HepG2 (cell line): Measurements from ENCODE around the gene UCKL1. TPM values are rescaled to one million over a fixed set of nuclear protein-coding genes. Genes with fewer than 3 reads are reported as not detected.
A peak's percentile ranks its signal among the peaks of the same experiment; 100 is the strongest.

ENCODE experiments used
- ATAC-seq: fragments of 200-7000 bp; cut with Tn5 transposase; 3 replicates; pipeline ENCODE4 v1.9.1; 2020; ENCODE audit warnings: mild to moderate bottlenecking, moderate library complexity
- BruUV-seq: library from RNA; stranded (reverse); fragments of 400-500 nt; replicated peaks from 2 replicates; lab custom pipeline; 2021; lab: Mats Ljungman, UMichigan
- CTCF ChIA-PET: fragments of 300-600 bp; formaldehyde crosslinking; extraction: SDS; loops from one replicate; lab custom pipeline; 2021; ENCODE audit warnings: low total read pairs, inconsistent platforms, low intra/inter-chr PET ratio; lab: Yijun Ruan, JAX
- POLR2A ChIA-PET: fragments of 350-600 bp; sonication (Branson Sonifier 250); formaldehyde crosslinking; loops from one replicate; lab custom pipeline; 2020; ENCODE audit warnings: antibody characterized with exemption, inconsistent platforms; lab: Yijun Ruan, JAX
- DNase-seq: peaks from one replicate; pipeline ENCODE4 v3.0.0-alpha.2; 2015; ENCODE audit warnings: low spot score
- FAIRE-seq: peaks from 3 replicates; lab custom pipeline; 2011; peaks lifted over from hg19 to GRCh38; lab: Jason Lieb, UNC
- H2AFZ ChIP-seq: one replicate; pipeline ENCODE4 v1.6.1; 2011; ENCODE audit warnings: low read length, inconsistent platforms
- H3K27ac ChIP-seq: fragments of 300-600 bp; 3 replicates; pipeline ENCODE4 v1.8.0; 2011; ENCODE audit warnings: mixed run types, mild to moderate bottlenecking, mixed read lengths, low read length, inconsistent platforms; ENCODE audit not compliant: insufficient read depth; ENCODE audit errors: extremely low read length
- H3K27me3 ChIP-seq, 2 experiments: fragments of 200-600 bp in 1 of 2; 2 replicates in 1 of 2; 3 replicates in 1 of 2; pipeline versions ENCODE4 v1.6.0 to v1.8.0; 2011; ENCODE audit warnings: low read length in 2 of 2, mild to moderate bottlenecking in 2 of 2, moderate library complexity in 2 of 2, inconsistent platforms in 1 of 2; ENCODE audit not compliant: insufficient read depth in 2 of 2, control insufficient read depth in 1 of 2
- H3K36me3 ChIP-seq, 2 experiments: fragments of 200-600 bp in 1 of 2; replicated peaks in 1 of 2; 2 replicates in 1 of 2; 3 replicates in 1 of 2; pipeline versions ENCODE4 v1.5.1 to v1.8.0; 2011; ENCODE audit warnings: low read length in 2 of 2, inconsistent platforms in 1 of 2; ENCODE audit not compliant: insufficient read depth in 2 of 2, control insufficient read depth in 1 of 2
- H3K4me1 ChIP-seq: 2 replicates; pipeline ENCODE4 v1.5.1; 2012; ENCODE audit warnings: low read length, inconsistent platforms; ENCODE audit not compliant: insufficient read depth
- H3K4me2 ChIP-seq: 2 replicates; pipeline ENCODE4 v1.6.0; 2011; ENCODE audit warnings: low read depth, low read length, inconsistent platforms
- H3K4me3 ChIP-seq, 3 experiments: fragments of 200-600 bp in 1 of 3; sonication (generic), shearing (Covaris generic) in 1 of 3; replicated peaks in 1 of 3; 2 replicates each; pipeline ENCODE4 v1.5.1; 2011 to 2016; ENCODE audit warnings: low read length in 3 of 3, inconsistent platforms in 2 of 3, low read depth in 2 of 3, mild to moderate bottlenecking in 2 of 3, control low read depth in 1 of 3, mixed read lengths in 1 of 3; ENCODE audit not compliant: insufficient read depth in 1 of 3
- H3K79me2 ChIP-seq: one replicate; pipeline ENCODE4 v1.6.1; 2011; ENCODE audit warnings: low read length, inconsistent platforms; ENCODE audit not compliant: insufficient read depth
- H3K9ac ChIP-seq: 2 replicates; pipeline ENCODE4 v1.6.0; 2011; ENCODE audit warnings: mild to moderate bottlenecking, low read depth, low read length, inconsistent platforms; ENCODE audit not compliant: insufficient read depth
- H3K9me3 ChIP-seq: 2 replicates; pipeline ENCODE4 v1.5.1; 2012; ENCODE audit warnings: mild to moderate bottlenecking, low read length
- H4K20me1 ChIP-seq: 2 replicates; pipeline ENCODE4 v1.6.0; 2011; ENCODE audit warnings: inconsistent platforms, mild to moderate bottlenecking, low read length, moderate library complexity; ENCODE audit not compliant: insufficient read depth
- CEBPB ChIP-seq: IDR thresholded peaks from 2 replicates; pipeline ENCODE4 v1.6.1; 2011; ENCODE audit warnings: low read depth, low read length, improper control_type of control experiment, borderline replicate concordance
- HNRNPK ChIP-seq: fragments of 200-400 bp; formaldehyde crosslinking; IDR thresholded peaks from 2 replicates; pipeline ENCODE4 v1.6.1; 2018; ENCODE audit warnings: low read length, low read depth, moderate library complexity, mild to moderate bottlenecking; ENCODE audit not compliant: poor library complexity, severe bottlenecking
- MED8 ChIP-seq: sonication (generic); formaldehyde crosslinking; IDR thresholded peaks from 2 replicates; pipeline ENCODE4 v1.8.1; 2023; ENCODE audit warnings: mild to moderate bottlenecking, missing genetic modification reagents; ENCODE audit not compliant: insufficient replicate concordance
- MXD3 ChIP-seq: IDR thresholded peaks from 2 replicates; pipeline ENCODE4 v1.6.1; 2016; ENCODE audit warnings: mild to moderate bottlenecking, missing biosample characterization, missing genetic modification reagents
- THAP9 ChIP-seq: sonication (generic); formaldehyde crosslinking; IDR thresholded peaks from 2 replicates; pipeline ENCODE4; 2020; ENCODE audit warnings: missing genetic modification reagents, mild to moderate bottlenecking, borderline replicate concordance
- ZNF557 ChIP-seq: sonication (generic); formaldehyde crosslinking; IDR thresholded peaks from 2 replicates; pipeline ENCODE4 v1.4.0; 2020; ENCODE audit warnings: missing genetic modification reagents
- whole genome bisulfite sequencing: methylation state at CpG from one replicate; pipeline ENCODE4 v1.1.6; 2017; ENCODE audit warnings: low lambda C conversion rate; 5-methylcytosine and 5-hydroxymethylcytosine counted together
- in situ Hi-C: cut with HindIII; loops from 2 replicates; pipeline ENCODE4 v1.10.0; 2017; ENCODE audit warnings: low pct_unique_long_range_greater_than_20kb; ENCODE audit not compliant: extremely low pct_ligation_motif_present
- intact Hi-C: fragments of 100-400 bp; cut with micrococcal nuclease; formaldehyde crosslinking; loops from one replicate; pipeline ENCODE4 v1.10.0; 2022; ENCODE audit not compliant: unreplicated experiment
- polyA plus RNA-seq, 8 experiments: library from polyadenylated mRNA; depleted of rRNA in 3 of 8; stranded (reverse) in 7 of 8; unstranded in 1 of 8; fragments of >200 nt; fragmentation: Illumina TruSeq in 4 of 8; extraction: Trizol in 4 of 8; gene quantifications; 2 replicates each; pipeline versions ENCODE4 v1.2.1 to v1.2.3, GENCODE V29; 2011 to 2016; ENCODE audit warnings: low read depth in 4 of 8, missing spikeins in 1 of 8, mixed read lengths in 1 of 8; ENCODE audit not compliant: insufficient read depth in 1 of 8
- total RNA-seq, 5 experiments: library from RNA; depleted of rRNA; stranded (reverse); fragments of >200 nt; fragmentation: Illumina TruSeq; extraction: Trizol; gene quantifications; 2 replicates each; pipeline ENCODE4 v1.2.3, GENCODE V29; 2016; ENCODE audit warnings: low read depth in 1 of 5
- TF ChIP-seq, protein P1 (sequence below): sonication (generic); formaldehyde crosslinking; IDR thresholded peaks from 2 replicates; pipeline ENCODE4 v1.4.0; 2020; ENCODE audit warnings: mild to moderate bottlenecking, missing genetic modification reagents
- TF ChIP-seq, protein P2 (sequence below): sonication (generic); formaldehyde crosslinking; IDR thresholded peaks from 2 replicates; pipeline ENCODE4 v1.8.1; 2023; ENCODE audit warnings: mild to moderate bottlenecking, inconsistent platforms, moderate library complexity, missing genetic modification reagents, borderline replicate concordance
- TF ChIP-seq, protein P3 (sequence below), 2 experiments: fragments of 450-650 bp in 1 of 2; sonication (generic) in 1 of 2; formaldehyde crosslinking; IDR thresholded peaks; 2 replicates each; pipeline versions ENCODE4 v1.5.0 to v1.8.0; 2020 to 2022; ENCODE audit warnings: mild to moderate bottlenecking in 1 of 2, missing genetic modification reagents in 1 of 2
- TF ChIP-seq, protein P4 (sequence below): sonication (generic); formaldehyde crosslinking; IDR thresholded peaks from 2 replicates; pipeline ENCODE4 v1.5.1; 2020; ENCODE audit warnings: mild to moderate bottlenecking, moderate library complexity, missing genetic modification reagents

The UCKL1 gene
- total and polyA plus RNA-seq, 2 of the 13 experiments (the other 11 are each of a cell fraction or from before 2014, with no cell fraction given), result 50.2 to 126 TPM

DNA sequence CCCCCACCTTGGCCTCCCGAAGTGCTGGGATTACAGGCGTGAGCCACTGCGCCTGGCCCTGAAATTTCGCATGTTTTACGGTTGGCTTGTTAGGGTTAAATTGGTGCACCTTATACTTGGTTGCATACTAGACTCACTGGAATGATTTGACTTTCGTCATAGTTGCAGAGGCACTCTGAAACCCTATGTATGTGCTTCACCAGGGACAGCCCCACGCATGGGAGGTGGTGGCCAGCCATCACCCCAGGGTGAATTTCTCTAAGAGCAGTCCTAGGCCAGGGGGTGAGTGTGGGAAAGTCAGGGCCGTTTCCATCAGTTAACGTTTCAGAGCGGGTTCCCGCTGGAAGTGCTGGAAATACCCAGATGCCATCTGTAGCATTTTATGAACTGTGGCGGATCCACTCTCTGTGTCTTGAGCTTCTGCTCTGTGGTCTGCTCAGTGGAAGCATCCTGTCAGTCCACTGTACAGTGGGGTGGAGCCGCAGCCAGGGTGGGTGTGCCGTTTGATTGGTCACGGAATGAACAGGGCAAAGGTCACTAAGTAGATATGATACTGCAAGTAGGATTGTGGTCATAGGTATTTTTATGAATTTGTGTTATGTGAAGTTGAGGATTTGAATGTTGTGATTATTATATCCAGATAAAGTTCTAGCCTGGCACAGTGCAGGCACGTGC, 48.1 kb downstream of the UCKL1 start (continued):
- TF ChIP-seq, protein P1, sequence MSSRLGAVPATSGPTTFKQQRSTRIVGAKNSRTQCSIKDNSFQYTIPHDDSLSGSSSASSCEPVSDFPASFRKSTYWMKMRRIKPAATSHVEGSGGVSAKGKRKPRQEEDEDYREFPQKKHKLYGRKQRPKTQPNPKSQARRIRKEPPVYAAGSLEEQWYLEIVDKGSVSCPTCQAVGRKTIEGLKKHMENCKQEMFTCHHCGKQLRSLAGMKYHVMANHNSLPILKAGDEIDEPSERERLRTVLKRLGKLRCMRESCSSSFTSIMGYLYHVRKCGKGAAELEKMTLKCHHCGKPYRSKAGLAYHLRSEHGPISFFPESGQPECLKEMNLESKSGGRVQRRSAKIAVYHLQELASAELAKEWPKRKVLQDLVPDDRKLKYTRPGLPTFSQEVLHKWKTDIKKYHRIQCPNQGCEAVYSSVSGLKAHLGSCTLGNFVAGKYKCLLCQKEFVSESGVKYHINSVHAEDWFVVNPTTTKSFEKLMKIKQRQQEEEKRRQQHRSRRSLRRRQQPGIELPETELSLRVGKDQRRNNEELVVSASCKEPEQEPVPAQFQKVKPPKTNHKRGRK, result no peak
- TF ChIP-seq MXD3 (CRISPR knock-in tag), result no peak
- TF ChIP-seq, protein P2, sequence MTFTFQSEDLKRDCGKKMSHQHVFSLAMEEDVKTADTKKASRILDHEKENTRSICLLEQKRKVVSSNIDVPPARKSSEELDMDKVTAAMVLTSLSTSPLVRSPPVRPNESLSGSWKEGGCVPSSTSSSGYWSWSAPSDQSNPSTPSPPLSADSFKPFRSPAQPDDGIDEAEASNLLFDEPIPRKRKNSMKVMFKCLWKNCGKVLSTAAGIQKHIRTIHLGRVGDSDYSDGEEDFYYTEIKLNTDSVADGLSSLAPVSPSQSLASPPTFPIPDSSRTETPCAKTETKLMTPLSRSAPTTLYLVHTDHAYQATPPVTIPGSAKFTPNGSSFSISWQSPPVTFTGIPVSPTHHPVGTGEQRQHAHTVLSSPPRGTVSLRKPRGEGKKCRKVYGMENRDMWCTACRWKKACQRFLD (CRISPR knock-in tag), result 0 out of 2 replicates have a peak, but pooled peaks have one; percentile 6
- TF ChIP-seq ZNF557 (CRISPR knock-in tag), result no peak

GRCh38 chr20:63903796-63904561, 52.2 kb downstream of the UCKL1 start:
- H3K79me2 ChIP-seq, result peaks cover 84% of the 10 kb centered on the region
- H3K9me3 ChIP-seq, result no peaks in the 10 kb centered on the region
- TF ChIP-seq THAP9 (CRISPR knock-in tag) (no peak), MED8 (CRISPR knock-in tag) (no peak), HNRNPK (no peak), CEBPB (peak; percentile 74; the same call in 1 of the 2 replicates)
- TF ChIP-seq, protein P3, sequence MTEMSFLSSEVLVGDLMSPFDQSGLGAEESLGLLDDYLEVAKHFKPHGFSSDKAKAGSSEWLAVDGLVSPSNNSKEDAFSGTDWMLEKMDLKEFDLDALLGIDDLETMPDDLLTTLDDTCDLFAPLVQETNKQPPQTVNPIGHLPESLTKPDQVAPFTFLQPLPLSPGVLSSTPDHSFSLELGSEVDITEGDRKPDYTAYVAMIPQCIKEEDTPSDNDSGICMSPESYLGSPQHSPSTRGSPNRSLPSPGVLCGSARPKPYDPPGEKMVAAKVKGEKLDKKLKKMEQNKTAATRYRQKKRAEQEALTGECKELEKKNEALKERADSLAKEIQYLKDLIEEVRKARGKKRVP (CRISPR knock-in tag; IDR thresholded peaks at IDR 0.05), result peak in 1 of 2 experiments; percentile 30; a peak in 1 of 4 replicates
- TF ChIP-seq, protein P4, sequence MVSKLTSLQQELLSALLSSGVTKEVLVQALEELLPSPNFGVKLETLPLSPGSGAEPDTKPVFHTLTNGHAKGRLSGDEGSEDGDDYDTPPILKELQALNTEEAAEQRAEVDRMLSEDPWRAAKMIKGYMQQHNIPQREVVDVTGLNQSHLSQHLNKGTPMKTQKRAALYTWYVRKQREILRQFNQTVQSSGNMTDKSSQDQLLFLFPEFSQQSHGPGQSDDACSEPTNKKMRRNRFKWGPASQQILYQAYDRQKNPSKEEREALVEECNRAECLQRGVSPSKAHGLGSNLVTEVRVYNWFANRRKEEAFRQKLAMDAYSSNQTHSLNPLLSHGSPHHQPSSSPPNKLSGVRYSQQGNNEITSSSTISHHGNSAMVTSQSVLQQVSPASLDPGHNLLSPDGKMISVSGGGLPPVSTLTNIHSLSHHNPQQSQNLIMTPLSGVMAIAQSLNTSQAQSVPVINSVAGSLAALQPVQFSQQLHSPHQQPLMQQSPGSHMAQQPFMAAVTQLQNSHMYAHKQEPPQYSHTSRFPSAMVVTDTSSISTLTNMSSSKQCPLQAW (CRISPR knock-in tag), result 0 out of 2 replicates have a peak, but pooled peaks have one; percentile 25

More at GRCh38 chr20:63903796-63904561, 52.2 kb downstream of the UCKL1 start:
- POLR2A ChIA-PET, result no interaction called here
- DNase-seq (no peak), FAIRE-seq (no peak), ATAC-seq (no peak)
- in situ Hi-C loops (no loop called here), intact Hi-C loops (no loop called here)
- Histone ChIP-seq H3K4me3 (no peak overlapping the region), H4K20me1 (peaks cover 44% of the 10 kb centered on the region), H3K4me1 (peaks cover 45% of the 10 kb centered on the region), H3K9ac (no peak overlapping the region), H3K27me3 (no peaks in the 10 kb centered on the region), H3K4me2 (no peak overlapping the region), H2AFZ (no peak overlapping the region), H3K36me3 (peaks cover 8 to 11% of the 10 kb centered on the region in 2 experiments; a peak in 3 of 5 replicates), H3K27ac (no peak overlapping the region)
- CTCF ChIA-PET, result no interaction called here
- 96% methylated on average over 11 of the region's 11 CpGs for WGBS
- BruUV-seq, result TSS peak; percentile 37
